K562 treated with DMSO at 1 percent for 24 hours (cell line): ENCODE data around the gene ZSCAN20. TPM values are rescaled to one million over a fixed set of nuclear protein-coding genes. Genes with fewer than 3 reads are reported as not detected.

ENCODE experiments used
- total RNA-seq: library from RNA; unstranded; fragments of 300-600 nt; gene quantifications from 2 replicates; pipeline ENCODE4 v1.2.3, GENCODE V29; 2022; ENCODE audit warnings: low read depth; ENCODE audit not compliant: insufficient read depth

ZSCAN20 gene
- total RNA-seq, result 1.8 and 2.7 TPM in 2 replicates

GRCh38 chr1:33472269-33472980 lies at the start of gene ZSCAN20:
ZSCAN20 (plus strand) TSS chr1:33472645; CDS start chr1:33479289, 6,644 bp downstream.

GRCh38 chr1:33430692-33431593 lies 41.5 kb upstream of the ZSCAN20 start, which contains the start of gene PHC2:
PHC2 (minus strand) TSS chr1:33431095; CDS start chr1:33375539, 55,556 bp downstream.

Other genes with a start within 250 kb of the ZSCAN20 start
- gene ZNF362, start 216.2 kb upstream of the ZSCAN20 start, total RNA-seq, result 3.1 and 4.9 TPM in 2 replicates
- gene A3GALT2, start 151.5 kb upstream of the ZSCAN20 start, total RNA-seq, result not detected in 2 replicates
- 72.0 and 74.4 TPM in 2 replicates for gene PHC2, start 41.5 kb upstream of the ZSCAN20 start, total RNA-seq